Measurements from ENCODE around the gene ATPAF1.

Gene ATPAF1

GRCh38 chr1:46650491-46650890 is 17.7 kb downstream of the ATPAF1 start:
- DNase-seq (ENCODE audit: low spot score) = no peak

DNA sequence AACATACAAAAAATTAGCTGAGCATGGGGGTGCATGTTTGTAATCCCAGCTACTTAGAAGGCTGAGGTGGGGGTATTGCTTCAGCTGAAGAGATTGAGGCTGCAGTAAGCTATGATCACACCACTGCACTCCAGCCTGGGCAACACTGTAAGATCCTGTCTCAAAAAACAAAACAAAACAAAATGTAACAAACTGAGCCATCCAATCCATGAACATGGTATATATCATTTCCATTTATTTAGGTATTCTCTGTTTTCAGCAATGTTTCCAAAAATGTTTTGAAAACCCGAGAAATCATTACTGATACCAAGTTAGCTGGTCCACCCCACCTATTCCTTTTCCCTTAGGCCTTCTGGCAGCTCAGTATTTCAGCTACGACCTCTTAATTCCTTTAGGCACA is 18.4 kb downstream of the ATPAF1 start:
- no peak for DNase-seq (ENCODE audit: low spot score)

GRCh38 chr1:46647611-46648010 is 20.6 kb downstream of the ATPAF1 start:
- no peak for DNase-seq (ENCODE audit: low spot score)

- DNase-seq (ENCODE audit: low spot score) = no peak
Observed at GRCh38 chr1:46646844-46647243, 21.3 kb downstream of the ATPAF1 start.

DNA sequence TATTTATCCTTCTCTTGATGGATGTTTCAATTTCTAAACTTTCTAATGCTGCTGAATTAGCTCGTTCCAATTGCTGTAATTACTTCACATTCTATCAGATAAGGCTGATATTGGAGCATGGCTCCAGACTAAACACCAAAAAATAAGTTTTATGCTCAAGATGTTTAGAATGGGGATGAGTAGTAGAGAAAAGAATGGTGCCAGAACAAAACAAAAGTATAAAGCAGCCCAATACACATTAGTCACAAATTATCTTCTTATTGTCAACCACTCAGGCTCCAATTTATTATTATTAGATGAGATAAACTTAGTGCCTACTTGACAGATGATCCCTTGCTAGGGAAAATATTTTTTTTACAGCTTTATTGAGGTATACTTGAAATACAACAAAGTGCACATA is 21.8 kb downstream of the ATPAF1 start:
- DNase-seq (ENCODE audit: low spot score) = no peak

DNA sequence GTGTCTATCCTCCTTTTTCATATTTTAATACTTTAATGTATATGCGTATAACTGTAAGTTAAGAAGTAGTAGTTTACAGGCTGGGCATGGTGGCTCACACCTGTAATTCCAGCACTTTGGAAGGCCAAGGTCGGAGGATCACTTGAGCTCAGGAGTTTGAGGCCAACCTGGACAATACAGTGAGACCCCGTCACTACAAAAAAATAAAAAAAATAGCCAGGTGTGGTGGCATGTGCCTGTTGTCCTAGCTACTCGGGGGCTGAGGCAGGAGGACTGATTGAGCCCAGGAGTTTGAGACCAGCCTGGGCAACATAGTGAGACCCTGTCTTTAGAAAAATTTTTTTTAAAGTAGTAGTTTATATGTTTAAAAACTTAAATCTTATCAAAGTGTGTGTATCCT is 22.3 kb downstream of the ATPAF1 start:
- DNase-seq (ENCODE audit: low spot score) = no peak

- no peak for DNase-seq (ENCODE audit: low spot score)
Observed at GRCh38 chr1:46643368-46643775, 24.8 kb downstream of the ATPAF1 start.

DNA sequence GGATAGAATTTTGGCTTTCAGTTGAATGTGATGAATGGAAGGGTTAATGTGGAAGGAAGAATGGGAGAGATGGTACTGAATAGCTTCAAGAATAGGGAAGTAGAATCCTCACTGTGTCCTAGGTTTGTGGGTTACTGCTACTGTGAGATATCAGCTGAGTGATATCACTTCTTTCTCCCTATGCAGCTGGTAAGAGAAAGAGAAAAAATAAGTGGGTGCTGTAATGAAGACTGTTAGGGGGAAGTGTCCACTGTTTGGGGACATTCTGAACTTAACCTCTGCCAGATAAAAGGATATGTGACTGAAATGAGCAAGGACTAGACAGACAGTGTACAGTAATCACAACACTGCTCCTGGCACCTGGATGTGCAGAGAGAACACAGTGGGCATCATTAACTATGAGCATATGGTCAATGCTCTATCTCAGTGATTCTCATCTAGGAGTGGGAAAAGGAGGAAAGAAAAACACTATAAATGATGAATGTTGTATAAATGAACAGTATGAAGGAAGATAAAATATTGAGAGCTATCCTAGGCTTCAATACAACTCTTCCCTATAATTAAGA is 26.0 kb downstream of the ATPAF1 start:
- DNase-seq (ENCODE audit: low spot score) = no peak

- no peak for DNase-seq (ENCODE audit: low spot score)
Observed at GRCh38 chr1:46639547-46639946, 28.6 kb downstream of the ATPAF1 start.

GRCh38 chr1:46638921-46639320 is 29.2 kb downstream of the ATPAF1 start:
- DNase-seq (ENCODE audit: low spot score) = no peak

GRCh38 chr1:46637444-46638083 is 30.6 kb downstream of the ATPAF1 start:
- DNase-seq (ENCODE audit: low spot score) = no peak

DNA sequence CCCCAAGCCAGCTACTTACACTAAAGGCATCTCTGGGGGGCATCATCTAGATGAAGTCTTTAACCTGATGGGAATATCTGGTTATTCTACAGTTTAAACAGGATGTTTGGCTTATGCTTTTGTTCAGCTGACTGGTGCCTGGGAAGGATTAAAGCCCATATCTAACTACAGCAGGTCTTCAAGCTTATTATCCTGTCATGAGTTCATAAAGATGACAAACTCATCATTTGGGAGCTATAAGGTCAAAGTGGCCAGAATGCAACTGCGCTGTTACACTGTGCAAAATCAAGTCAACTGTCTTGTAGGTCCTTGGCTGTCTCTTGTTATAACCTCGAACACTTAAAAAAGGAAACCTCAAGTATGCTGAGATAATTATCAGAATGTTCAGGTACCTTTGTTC is 33.0 kb downstream of the ATPAF1 start:
- no peak for DNase-seq (ENCODE audit: low spot score)

DNA sequence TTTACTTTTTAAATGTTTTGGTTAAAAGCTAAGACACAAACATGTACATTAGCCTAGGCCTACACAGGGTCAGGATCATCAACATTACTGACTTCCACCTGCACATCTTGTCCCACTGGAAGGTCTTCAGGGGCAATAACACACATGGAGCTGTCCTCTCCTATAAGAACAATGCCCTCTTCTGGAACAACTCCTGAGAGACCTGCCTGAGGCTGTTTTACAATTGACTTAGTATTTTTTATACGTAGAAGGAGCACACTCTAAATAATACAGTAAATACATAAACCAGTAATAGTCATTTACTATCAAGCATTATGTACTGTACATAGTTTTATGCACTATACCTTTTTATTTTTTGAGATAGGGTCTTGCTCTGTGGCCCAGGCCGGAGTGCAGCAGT is 37.4 kb downstream of the ATPAF1 start:
- DNase-seq (ENCODE audit: low spot score) = no peak

GRCh38 chr1:46623743-46624644 is 44.2 kb downstream of the ATPAF1 start:
- DNase-seq (ENCODE audit: low spot score) = peak; percentile 33

GRCh38 chr1:46622344-46622743 is 45.8 kb downstream of the ATPAF1 start:
- no peak for DNase-seq (ENCODE audit: low spot score)

DNA sequence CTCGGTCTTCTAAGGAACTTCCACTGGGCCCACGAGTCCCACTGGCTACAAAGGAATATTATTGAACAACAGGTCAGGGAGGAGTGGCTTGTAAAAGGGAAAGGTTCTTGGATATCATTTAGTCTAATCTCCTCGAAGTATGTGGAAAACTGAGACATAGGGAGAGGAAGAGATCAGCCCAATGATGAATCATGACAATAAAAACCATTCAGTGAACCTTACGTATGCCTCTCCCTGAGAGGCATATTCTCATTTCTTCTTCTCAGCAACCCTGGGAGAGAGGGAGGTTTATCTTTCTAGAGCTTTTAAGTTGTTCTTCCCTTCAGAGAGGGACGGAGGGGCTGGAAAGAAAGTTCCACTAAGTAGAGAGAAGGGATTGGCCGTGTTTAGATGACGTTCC is 46.2 kb downstream of the ATPAF1 start:
- DNase-seq (ENCODE audit: low spot score) = no peak

DNA sequence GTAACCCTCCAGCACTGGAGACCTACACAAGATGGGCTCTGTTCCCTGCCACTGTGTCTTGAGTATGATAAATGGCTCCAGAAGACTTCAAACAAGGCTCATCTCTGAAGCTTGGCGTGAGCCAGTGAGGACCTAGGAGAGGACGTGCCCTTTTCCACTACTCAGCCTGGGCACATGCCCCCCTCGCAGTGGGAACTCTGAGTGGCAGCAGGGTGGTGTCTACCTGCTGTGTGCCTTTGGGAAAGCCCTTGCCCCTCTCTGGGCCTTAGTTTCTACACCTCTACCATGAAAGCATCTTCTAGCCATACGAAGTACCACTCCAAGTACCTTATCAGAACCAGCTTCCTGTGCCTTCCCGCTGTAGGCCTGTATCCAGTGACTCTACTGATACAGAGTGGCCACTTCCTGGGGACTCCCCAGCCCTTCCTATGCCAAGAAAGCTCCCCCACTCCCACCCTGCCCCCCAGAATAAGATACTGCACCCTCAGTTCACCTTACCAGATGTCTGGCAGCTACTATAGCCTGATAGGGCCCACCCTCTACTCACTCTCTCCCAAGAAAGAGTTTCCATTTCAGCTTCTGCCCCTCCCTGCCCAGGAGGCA is 48.4 kb downstream of the ATPAF1 start:
- peak; percentile 18 for DNase-seq (ENCODE audit: low spot score)

- peak; percentile 37 for DNase-seq (ENCODE audit: low spot score)
Observed at GRCh38 chr1:46618754-46619415, 49.3 kb downstream of the ATPAF1 start.

GRCh38 chr1:46617833-46618232 is 50.3 kb downstream of the ATPAF1 start:
- peak; percentile 6 for DNase-seq (ENCODE audit: low spot score)

- DNase-seq (ENCODE audit: low spot score) = peak; percentile 52
Observed at GRCh38 chr1:46617108-46617800, 50.9 kb downstream of the ATPAF1 start.

- peak; percentile 89 for DNase-seq (ENCODE audit: low spot score)
Observed at GRCh38 chr1:46616277-46617107, 51.7 kb downstream of the ATPAF1 start, which contains the start of gene MOB3C. TSS of gene MOB3C (minus strand) at chr1:46616811. CDS start at chr1:46613321, 3,490 bp downstream.
